Measurements from ENCODE around the gene TSPAN11.
"Not testable (repeated sequence)": the region's sequence is repeated elsewhere in the genome, so short reads cannot be mapped to it uniquely, and the experiment has no call there.

The TSPAN11 gene

GRCh38 chr12:31020385-31021166, 94.0 kb downstream of the TSPAN11 start:
- no peaks in the 10 kb centered on the region for H3K4me1 ChIP-seq (ENCODE audit: control insufficient read depth, insufficient read depth, low read length)
- no peak overlapping the region for H3K9ac ChIP-seq (ENCODE audit: low read length)
- H3K27me3 ChIP-seq (ENCODE audit: control insufficient read depth, insufficient read depth, low read length), result no peaks in the 10 kb centered on the region
- no peaks in the 10 kb centered on the region for H3K36me3 ChIP-seq (ENCODE audit: control insufficient read depth, insufficient read depth, low read length)
- H3K4me3 ChIP-seq (ENCODE audit: low read length), result no peak overlapping the region
- H3K9me3 ChIP-seq (ENCODE audit: control insufficient read depth, low read length), result no peaks in the 10 kb centered on the region

GRCh38 chr12:31021181-31021580, 94.6 kb downstream of the TSPAN11 start:
- Histone ChIP-seq H3K27me3 (ENCODE audit: control insufficient read depth, insufficient read depth, low read length) (no peaks in the 10 kb centered on the region), H3K9ac (ENCODE audit: low read length) (no peak overlapping the region), H3K9me3 (ENCODE audit: control insufficient read depth, low read length) (no peaks in the 10 kb centered on the region), H3K36me3 (ENCODE audit: control insufficient read depth, insufficient read depth, low read length) (no peaks in the 10 kb centered on the region), H3K4me3 (ENCODE audit: low read length) (no peak overlapping the region), H3K4me1 (ENCODE audit: control insufficient read depth, insufficient read depth, low read length) (no peaks in the 10 kb centered on the region)

- Histone ChIP-seq H3K4me1 (ENCODE audit: control insufficient read depth, insufficient read depth, low read length) (no peaks in the 10 kb centered on the region), H3K36me3 (ENCODE audit: control insufficient read depth, insufficient read depth, low read length) (no peaks in the 10 kb centered on the region), H3K4me3 (ENCODE audit: low read length) (no peak overlapping the region), H3K9me3 (ENCODE audit: control insufficient read depth, low read length) (no peaks in the 10 kb centered on the region), H3K9ac (ENCODE audit: low read length) (no peak overlapping the region), H3K27me3 (ENCODE audit: control insufficient read depth, insufficient read depth, low read length) (no peaks in the 10 kb centered on the region)
Measured at GRCh38 chr12:31021809-31022494, 95.4 kb downstream of the TSPAN11 start.

GRCh38 chr12:31023271-31023724, 96.8 kb downstream of the TSPAN11 start:
- Histone ChIP-seq H3K9ac (ENCODE audit: low read length) (no peak overlapping the region), H3K4me3 (ENCODE audit: low read length) (no peak overlapping the region), H3K4me1 (ENCODE audit: control insufficient read depth, insufficient read depth, low read length) (no peaks in the 10 kb centered on the region), H3K36me3 (ENCODE audit: control insufficient read depth, insufficient read depth, low read length) (no peaks in the 10 kb centered on the region), H3K27me3 (ENCODE audit: control insufficient read depth, insufficient read depth, low read length) (no peaks in the 10 kb centered on the region), H3K9me3 (ENCODE audit: control insufficient read depth, low read length) (no peaks in the 10 kb centered on the region)

- Histone ChIP-seq H3K36me3 (ENCODE audit: control insufficient read depth, insufficient read depth, low read length) (no peaks in the 10 kb centered on the region), H3K4me1 (ENCODE audit: control insufficient read depth, insufficient read depth, low read length) (no peaks in the 10 kb centered on the region), H3K27me3 (ENCODE audit: control insufficient read depth, insufficient read depth, low read length) (no peaks in the 10 kb centered on the region), H3K9me3 (ENCODE audit: control insufficient read depth, low read length) (no peaks in the 10 kb centered on the region), H3K9ac (ENCODE audit: low read length) (no peak overlapping the region), H3K4me3 (ENCODE audit: low read length) (no peak overlapping the region)
Measured at GRCh38 chr12:31026202-31026601, 99.7 kb downstream of the TSPAN11 start.

- H3K4me1 ChIP-seq (ENCODE audit: control insufficient read depth, insufficient read depth, low read length); H3K27me3 ChIP-seq (ENCODE audit: control insufficient read depth, insufficient read depth, low read length); H3K4me3 ChIP-seq (ENCODE audit: low read length); H3K9ac ChIP-seq (ENCODE audit: low read length); H3K36me3 ChIP-seq (ENCODE audit: control insufficient read depth, insufficient read depth, low read length); H3K9me3 ChIP-seq (ENCODE audit: control insufficient read depth, low read length): not testable (repeated sequence)
Measured at GRCh38 chr12:31027006-31027405, 100.5 kb downstream of the TSPAN11 start.

GRCh38 chr12:31029468-31029867, 102.9 kb downstream of the TSPAN11 start:
- no peak overlapping the region for H3K9ac ChIP-seq (ENCODE audit: low read length)

GRCh38 chr12:31029916-31030562, 103.5 kb downstream of the TSPAN11 start:
- H3K4me1 ChIP-seq (ENCODE audit: control insufficient read depth, insufficient read depth, low read length), result no peaks in the 10 kb centered on the region

More at GRCh38 chr12:31029468-31029867, 102.9 kb downstream of the TSPAN11 start:
- no peak overlapping the region for H3K4me3 ChIP-seq (ENCODE audit: low read length)
- H3K27me3 ChIP-seq (ENCODE audit: control insufficient read depth, insufficient read depth, low read length), result no peaks in the 10 kb centered on the region
- H3K36me3 ChIP-seq (ENCODE audit: control insufficient read depth, insufficient read depth, low read length), result no peaks in the 10 kb centered on the region
- no peaks in the 10 kb centered on the region for H3K4me1 ChIP-seq (ENCODE audit: control insufficient read depth, insufficient read depth, low read length)
- no peaks in the 10 kb centered on the region for H3K9me3 ChIP-seq (ENCODE audit: control insufficient read depth, low read length)

GRCh38 chr12:31031951-31032335, 105.4 kb downstream of the TSPAN11 start:
- Histone ChIP-seq H3K9ac (ENCODE audit: low read length) (no peak overlapping the region), H3K4me3 (ENCODE audit: low read length) (no peak overlapping the region), H3K9me3 (ENCODE audit: control insufficient read depth, low read length) (no peaks in the 10 kb centered on the region), H3K4me1 (ENCODE audit: control insufficient read depth, insufficient read depth, low read length) (no peaks in the 10 kb centered on the region), H3K27me3 (ENCODE audit: control insufficient read depth, insufficient read depth, low read length) (no peaks in the 10 kb centered on the region), H3K36me3 (ENCODE audit: control insufficient read depth, insufficient read depth, low read length) (no peaks in the 10 kb centered on the region)

More at GRCh38 chr12:31029916-31030562, 103.5 kb downstream of the TSPAN11 start:
- H3K36me3 ChIP-seq (ENCODE audit: control insufficient read depth, insufficient read depth, low read length), result no peaks in the 10 kb centered on the region
- H3K4me3 ChIP-seq (ENCODE audit: low read length), result no peak overlapping the region
- no peak overlapping the region for H3K9ac ChIP-seq (ENCODE audit: low read length)
- no peaks in the 10 kb centered on the region for H3K9me3 ChIP-seq (ENCODE audit: control insufficient read depth, low read length)
- no peaks in the 10 kb centered on the region for H3K27me3 ChIP-seq (ENCODE audit: control insufficient read depth, insufficient read depth, low read length)

- Histone ChIP-seq H3K36me3 (ENCODE audit: control insufficient read depth, insufficient read depth, low read length) (no peaks in the 10 kb centered on the region), H3K9ac (ENCODE audit: low read length) (no peak overlapping the region), H3K4me1 (ENCODE audit: control insufficient read depth, insufficient read depth, low read length) (no peaks in the 10 kb centered on the region), H3K27me3 (ENCODE audit: control insufficient read depth, insufficient read depth, low read length) (no peaks in the 10 kb centered on the region), H3K9me3 (ENCODE audit: control insufficient read depth, low read length) (no peaks in the 10 kb centered on the region), H3K4me3 (ENCODE audit: low read length) (no peak overlapping the region)
Measured at GRCh38 chr12:31033146-31033545, 106.6 kb downstream of the TSPAN11 start.

GRCh38 chr12:31033681-31034080, 107.1 kb downstream of the TSPAN11 start:
- Histone ChIP-seq H3K9ac (ENCODE audit: low read length) (no peak overlapping the region), H3K36me3 (ENCODE audit: control insufficient read depth, insufficient read depth, low read length) (no peaks in the 10 kb centered on the region), H3K4me3 (ENCODE audit: low read length) (no peak overlapping the region), H3K4me1 (ENCODE audit: control insufficient read depth, insufficient read depth, low read length) (no peaks in the 10 kb centered on the region), H3K27me3 (ENCODE audit: control insufficient read depth, insufficient read depth, low read length) (no peaks in the 10 kb centered on the region), H3K9me3 (ENCODE audit: control insufficient read depth, low read length) (no peaks in the 10 kb centered on the region)

GRCh38 chr12:31034372-31034771, 107.8 kb downstream of the TSPAN11 start:
- Histone ChIP-seq H3K27me3 (ENCODE audit: control insufficient read depth, insufficient read depth, low read length) (no peaks in the 10 kb centered on the region), H3K4me3 (ENCODE audit: low read length) (no peak overlapping the region), H3K4me1 (ENCODE audit: control insufficient read depth, insufficient read depth, low read length) (no peaks in the 10 kb centered on the region), H3K36me3 (ENCODE audit: control insufficient read depth, insufficient read depth, low read length) (no peaks in the 10 kb centered on the region), H3K9me3 (ENCODE audit: control insufficient read depth, low read length) (no peaks in the 10 kb centered on the region), H3K9ac (ENCODE audit: low read length) (no peak overlapping the region)

Data from mucosa of stomach (tissue), 1 donor.